AG09319 (cell line): ENCODE measurements around the gene AFTPH.
A peak's percentile ranks its signal among the peaks of the same experiment; 100 is the strongest.

ENCODE experiments used
- DNase-seq: peaks from one replicate; pipeline ENCODE4 v3.0.0-alpha.2; 2010; ENCODE audit warnings: low read depth; ENCODE audit errors: extremely low read depth
- CTCF ChIP-seq: IDR thresholded peaks from 2 replicates; pipeline ENCODE4 v1.5.1; 2011; ENCODE audit warnings: low read depth, mild to moderate bottlenecking, inconsistent platforms, low read length, moderate library complexity

AFTPH gene

GRCh38 chr2:64593035-64593655 lies 69.0 kb downstream of the AFTPH start:
- TF ChIP-seq CTCF, result no peak
- no peak for DNase-seq

GRCh38 chr2:64594226-64594989 lies 70.3 kb downstream of the AFTPH start:
- TF ChIP-seq CTCF, result no peak
- no peak for DNase-seq

- DNase-seq, result no peak
- peak; percentile 30 for TF ChIP-seq CTCF
Measured at GRCh38 chr2:64595397-64596176, 71.5 kb downstream of the AFTPH start.

- TF ChIP-seq CTCF, result no peak
- DNase-seq, result no peak
Measured at GRCh38 chr2:64598226-64598625, 74.1 kb downstream of the AFTPH start.

GRCh38 chr2:64599469-64599868 lies 75.3 kb downstream of the AFTPH start:
- no peak for TF ChIP-seq CTCF
- DNase-seq, result no peak

GRCh38 chr2:64601034-64601754 lies 77.1 kb downstream of the AFTPH start:
- no peak for TF ChIP-seq CTCF
- no peak for DNase-seq
